GM12873 (cell line): ENCODE results near the gene SNAPC2.

Experiments used
- TF ChIP-seq, protein P1 (sequence below): IDR thresholded peaks from 2 replicates; pipeline ENCODE4 v1.5.1; 2012; ENCODE audit warnings: low read depth, mild to moderate bottlenecking, moderate library complexity, low read length, control low read depth; ENCODE audit not compliant: insufficient read depth; ENCODE audit errors: missing control alignments

Gene SNAPC2

DNA sequence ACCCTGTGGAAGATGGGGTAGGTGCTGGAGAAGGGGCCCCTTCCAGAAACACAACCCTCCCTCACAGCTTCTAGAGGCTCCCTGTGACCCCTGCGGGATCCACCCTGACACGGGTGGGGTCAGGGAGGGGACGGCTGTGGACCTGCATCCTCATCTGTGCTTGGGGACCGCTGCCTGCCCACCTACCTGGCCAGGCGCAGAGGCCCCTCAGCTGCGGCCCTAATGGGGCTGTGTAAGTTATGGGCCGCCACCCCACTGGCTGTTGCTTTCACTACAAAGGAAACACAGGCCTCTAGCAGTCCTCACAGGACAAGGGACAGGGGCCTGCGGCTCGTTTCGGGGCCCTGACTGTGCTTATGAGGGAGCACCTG, 12.8 kb downstream of the SNAPC2 start:
- TF ChIP-seq, protein P1, sequence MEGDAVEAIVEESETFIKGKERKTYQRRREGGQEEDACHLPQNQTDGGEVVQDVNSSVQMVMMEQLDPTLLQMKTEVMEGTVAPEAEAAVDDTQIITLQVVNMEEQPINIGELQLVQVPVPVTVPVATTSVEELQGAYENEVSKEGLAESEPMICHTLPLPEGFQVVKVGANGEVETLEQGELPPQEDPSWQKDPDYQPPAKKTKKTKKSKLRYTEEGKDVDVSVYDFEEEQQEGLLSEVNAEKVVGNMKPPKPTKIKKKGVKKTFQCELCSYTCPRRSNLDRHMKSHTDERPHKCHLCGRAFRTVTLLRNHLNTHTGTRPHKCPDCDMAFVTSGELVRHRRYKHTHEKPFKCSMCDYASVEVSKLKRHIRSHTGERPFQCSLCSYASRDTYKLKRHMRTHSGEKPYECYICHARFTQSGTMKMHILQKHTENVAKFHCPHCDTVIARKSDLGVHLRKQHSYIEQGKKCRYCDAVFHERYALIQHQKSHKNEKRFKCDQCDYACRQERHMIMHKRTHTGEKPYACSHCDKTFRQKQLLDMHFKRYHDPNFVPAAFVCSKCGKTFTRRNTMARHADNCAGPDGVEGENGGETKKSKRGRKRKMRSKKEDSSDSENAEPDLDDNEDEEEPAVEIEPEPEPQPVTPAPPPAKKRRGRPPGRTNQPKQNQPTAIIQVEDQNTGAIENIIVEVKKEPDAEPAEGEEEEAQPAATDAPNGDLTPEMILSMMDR = no peak

DNA sequence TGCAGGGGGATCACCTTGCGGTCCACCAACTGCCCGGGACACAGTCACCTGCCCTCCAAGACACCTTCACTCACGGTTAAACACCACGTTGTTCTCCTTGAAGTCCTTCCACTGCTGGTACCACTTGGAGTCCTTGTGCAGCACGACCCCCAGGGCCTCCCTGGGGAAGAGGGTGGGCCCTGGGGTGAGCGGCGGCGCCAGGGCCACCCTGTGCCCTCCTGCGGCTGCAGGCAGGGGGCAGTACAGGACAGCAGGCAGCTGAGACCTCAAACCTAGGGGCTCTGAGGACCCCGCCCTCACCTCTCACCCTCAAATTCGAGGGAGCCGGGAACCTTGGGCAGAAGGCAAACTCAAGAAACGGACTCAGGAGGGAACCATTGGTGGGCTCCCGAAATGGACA, 13.3 kb downstream of the SNAPC2 start:
- TF ChIP-seq, protein P1 = peak; percentile 23

DNA sequence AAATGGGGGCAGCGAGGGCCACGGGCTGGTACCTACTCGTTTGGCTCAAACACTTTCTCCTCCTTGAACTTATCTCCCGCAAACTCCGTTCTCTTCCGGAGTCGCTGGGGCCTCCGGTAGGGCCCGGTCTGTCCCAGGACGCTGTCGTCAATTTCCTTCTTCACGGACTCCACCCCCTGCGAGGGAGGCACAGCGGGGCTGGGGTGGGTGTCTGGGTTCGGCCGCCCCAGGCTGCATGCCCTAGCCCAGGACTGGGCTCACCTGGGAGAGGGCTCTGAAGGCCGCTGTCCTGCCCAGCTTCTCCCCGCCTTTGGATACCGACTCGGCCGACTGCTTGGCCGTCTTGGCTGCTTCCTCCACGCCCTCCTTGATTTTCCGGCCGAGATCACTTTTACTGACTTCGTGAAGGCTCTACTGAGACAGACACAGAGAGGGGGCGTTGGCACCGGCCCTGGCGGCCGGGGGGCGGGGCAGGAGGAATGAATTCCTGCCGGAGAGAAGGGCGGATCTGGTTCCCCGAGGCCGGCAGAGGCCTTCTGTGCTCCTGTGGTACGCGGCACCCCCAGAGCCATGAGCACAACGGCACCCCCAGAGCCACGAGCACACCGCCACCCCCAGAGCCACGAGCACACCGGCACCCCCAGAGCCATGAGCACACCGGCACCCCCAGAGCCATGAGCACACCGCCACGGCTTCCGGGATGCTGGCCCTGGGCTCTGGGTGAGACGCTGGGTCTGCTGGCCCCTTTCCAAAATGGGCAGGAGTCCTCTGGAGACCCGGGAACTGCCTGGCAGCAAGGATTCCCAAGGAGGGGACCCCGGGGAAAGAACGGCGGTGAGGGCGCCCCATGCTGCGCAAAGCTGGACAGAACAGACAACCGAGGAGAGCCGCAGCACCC, 13.9 kb downstream of the SNAPC2 start:
- TF ChIP-seq, protein P1 = no peak

DNA sequence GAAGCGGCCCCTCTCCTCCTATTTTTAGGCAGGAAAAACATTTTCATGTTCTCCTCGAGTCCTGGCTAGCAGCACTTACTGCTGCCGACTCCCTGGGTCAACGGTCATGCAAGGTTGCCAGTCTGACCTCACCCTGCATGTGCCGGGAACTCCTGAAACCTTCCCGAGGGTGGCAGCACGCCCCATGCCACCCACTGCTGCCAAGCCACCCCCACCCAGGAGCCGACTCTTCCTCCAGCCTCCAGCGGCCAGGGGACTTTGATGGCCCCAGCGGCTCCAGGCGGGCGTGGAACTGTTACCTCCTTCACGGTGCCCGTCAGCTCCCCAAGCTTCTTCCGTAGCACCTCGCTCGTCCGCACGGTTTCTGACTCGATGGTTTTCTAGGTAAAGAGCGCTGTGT, 14.6 kb downstream of the SNAPC2 start:
- TF ChIP-seq, protein P1 = no peak

DNA sequence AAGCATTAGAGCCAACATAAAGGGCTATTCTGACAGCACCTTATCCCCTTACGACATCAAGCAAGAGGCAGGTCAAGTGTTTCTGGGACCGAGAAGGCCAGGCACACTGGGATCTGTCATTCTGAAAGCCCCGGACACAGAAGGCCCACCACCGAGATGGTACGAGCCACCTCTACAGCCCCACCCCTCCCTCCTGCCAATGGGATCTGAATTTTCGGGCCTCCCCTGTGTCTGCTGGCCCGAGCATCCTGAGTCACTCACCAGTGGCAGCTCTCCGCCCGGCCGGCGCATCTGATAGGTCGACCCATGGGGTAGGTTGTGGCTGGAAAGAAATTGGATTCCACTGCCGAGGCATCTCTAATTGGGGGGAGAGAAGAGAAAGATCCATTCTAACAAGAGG, 20.7 kb downstream of the SNAPC2 start:
- TF ChIP-seq, protein P1 = no peak

DNA sequence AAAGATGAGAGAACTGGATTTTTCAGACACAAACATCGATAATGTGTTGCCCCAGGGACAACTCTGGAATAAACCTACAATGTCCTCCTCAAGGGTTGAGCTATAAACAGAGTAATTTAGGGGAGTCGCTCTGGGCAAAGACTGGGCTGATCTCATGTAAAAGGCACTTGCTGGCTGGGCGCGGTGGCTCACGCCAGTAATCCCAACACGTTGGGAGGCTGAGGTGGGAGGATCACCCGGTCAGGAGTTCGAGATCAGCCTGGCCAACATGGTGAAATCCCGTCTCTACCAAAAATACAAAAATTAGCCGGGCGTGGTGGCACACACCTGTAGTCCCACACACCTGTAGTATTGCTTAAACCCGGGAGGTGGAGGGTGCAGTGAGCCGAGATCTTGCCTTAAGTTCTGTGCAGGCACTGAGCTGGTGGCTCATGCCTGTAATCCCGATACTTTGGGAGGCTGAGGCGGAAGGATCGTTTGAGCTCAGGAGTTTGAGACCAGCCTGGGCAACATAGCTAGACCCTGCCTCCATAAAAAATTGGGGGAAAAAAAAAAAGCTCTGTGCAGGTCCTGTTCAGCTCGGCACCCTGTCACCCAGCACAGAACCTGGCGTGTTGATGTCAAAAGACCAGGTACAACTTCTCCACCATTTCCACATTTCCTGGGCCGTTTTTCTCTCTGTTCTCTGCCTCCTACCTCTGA, 21.9 kb downstream of the SNAPC2 start:
- TF ChIP-seq, protein P1 = no peak

DNA sequence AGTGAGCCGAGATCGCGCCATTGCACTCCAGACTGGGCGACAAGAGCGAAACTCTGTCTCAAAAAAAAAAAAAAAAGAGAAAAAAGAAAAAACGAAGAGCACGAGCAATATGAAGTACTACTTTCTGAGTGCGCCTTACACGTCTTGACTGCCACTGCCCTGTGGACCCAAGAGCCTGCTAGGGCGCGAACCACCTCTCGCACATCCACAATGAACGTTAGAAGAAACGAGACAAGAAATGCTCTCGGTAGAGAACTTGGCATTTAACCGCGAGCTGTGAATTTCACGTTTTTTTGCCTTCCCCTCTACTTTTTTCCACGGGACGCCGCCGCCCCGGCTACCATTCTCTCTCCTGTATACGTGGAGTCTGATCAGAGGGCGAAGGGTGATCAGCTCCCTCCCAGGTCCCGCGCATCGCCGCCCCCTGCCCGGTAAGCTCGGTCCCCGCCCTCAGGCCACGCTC, 22.9 kb downstream of the SNAPC2 start:
- TF ChIP-seq, protein P1 = no peak
